ENCODE results near the gene CREBL2.

DNA sequence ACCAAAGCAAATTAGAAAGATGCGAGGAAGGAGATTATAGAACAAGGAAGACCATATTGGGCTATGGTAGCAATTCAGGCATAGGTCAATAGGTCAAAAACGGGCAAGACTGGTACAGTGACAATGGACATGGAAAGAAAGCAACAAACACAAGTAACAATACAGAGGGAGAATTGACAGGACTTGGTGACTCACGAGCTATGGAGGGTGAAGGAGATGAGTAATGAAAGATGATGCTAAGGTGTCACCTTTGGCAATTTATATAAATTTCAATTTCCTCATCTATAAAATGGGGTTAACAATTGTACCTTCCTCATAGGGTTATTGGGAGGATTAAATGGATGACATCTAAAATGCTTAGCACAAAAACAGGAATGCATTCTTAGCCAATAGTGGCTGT is 33.9 kb upstream of the CREBL2 start:
- TF ChIP-seq, protein P1, sequence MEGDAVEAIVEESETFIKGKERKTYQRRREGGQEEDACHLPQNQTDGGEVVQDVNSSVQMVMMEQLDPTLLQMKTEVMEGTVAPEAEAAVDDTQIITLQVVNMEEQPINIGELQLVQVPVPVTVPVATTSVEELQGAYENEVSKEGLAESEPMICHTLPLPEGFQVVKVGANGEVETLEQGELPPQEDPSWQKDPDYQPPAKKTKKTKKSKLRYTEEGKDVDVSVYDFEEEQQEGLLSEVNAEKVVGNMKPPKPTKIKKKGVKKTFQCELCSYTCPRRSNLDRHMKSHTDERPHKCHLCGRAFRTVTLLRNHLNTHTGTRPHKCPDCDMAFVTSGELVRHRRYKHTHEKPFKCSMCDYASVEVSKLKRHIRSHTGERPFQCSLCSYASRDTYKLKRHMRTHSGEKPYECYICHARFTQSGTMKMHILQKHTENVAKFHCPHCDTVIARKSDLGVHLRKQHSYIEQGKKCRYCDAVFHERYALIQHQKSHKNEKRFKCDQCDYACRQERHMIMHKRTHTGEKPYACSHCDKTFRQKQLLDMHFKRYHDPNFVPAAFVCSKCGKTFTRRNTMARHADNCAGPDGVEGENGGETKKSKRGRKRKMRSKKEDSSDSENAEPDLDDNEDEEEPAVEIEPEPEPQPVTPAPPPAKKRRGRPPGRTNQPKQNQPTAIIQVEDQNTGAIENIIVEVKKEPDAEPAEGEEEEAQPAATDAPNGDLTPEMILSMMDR (conservative IDR thresholded peaks at IDR 0.05 in 1 of 2, IDR thresholded peaks at IDR 0.05 in 1 of 2; ENCODE audit: extremely low read depth in 1 of 2, insufficient read depth in 1 of 2, low read depth in 1 of 2, low read length in 2 of 2), result no peak
- TF ChIP-seq EZH2 (IDR thresholded peaks at IDR 0.05; ENCODE audit: borderline replicate concordance, low read length), result no peak
